IPS-20b (cell line): Measurements from ENCODE around the gene TUBGCP6.

Source experiments
- H3K27ac ChIP-seq: one replicate; pipeline ENCODE4 v1.5.1; 2013; ENCODE audit warnings: low read length
- H3K27me3 ChIP-seq: 2 replicates; pipeline ENCODE4 v1.6.1; 2013; ENCODE audit warnings: mild to moderate bottlenecking, low read length, inconsistent platforms; ENCODE audit not compliant: insufficient read depth
- H3K36me3 ChIP-seq: 2 replicates; pipeline ENCODE4 v1.6.1; 2013; ENCODE audit warnings: low read depth, mild to moderate bottlenecking, inconsistent platforms, low read length, moderate library complexity; ENCODE audit not compliant: insufficient read depth
- H3K4me1 ChIP-seq: 2 replicates; pipeline ENCODE4 v1.6.1; 2013; ENCODE audit warnings: mild to moderate bottlenecking, control low read depth, inconsistent platforms, low read length, moderate library complexity; ENCODE audit not compliant: insufficient read depth
- H3K4me3 ChIP-seq: 2 replicates; pipeline ENCODE4 v1.5.1; 2013; ENCODE audit warnings: mild to moderate bottlenecking, low read length, inconsistent platforms
- H3K9ac ChIP-seq: 2 replicates; pipeline ENCODE4 v1.6.1; 2013; ENCODE audit warnings: low read depth, mild to moderate bottlenecking, inconsistent platforms, low read length, moderate library complexity
- H3K9me3 ChIP-seq: 2 replicates; pipeline ENCODE4 v1.6.1; 2013; ENCODE audit warnings: mild to moderate bottlenecking, low read depth, low read length, inconsistent platforms; ENCODE audit not compliant: insufficient read depth

Gene TUBGCP6

DNA sequence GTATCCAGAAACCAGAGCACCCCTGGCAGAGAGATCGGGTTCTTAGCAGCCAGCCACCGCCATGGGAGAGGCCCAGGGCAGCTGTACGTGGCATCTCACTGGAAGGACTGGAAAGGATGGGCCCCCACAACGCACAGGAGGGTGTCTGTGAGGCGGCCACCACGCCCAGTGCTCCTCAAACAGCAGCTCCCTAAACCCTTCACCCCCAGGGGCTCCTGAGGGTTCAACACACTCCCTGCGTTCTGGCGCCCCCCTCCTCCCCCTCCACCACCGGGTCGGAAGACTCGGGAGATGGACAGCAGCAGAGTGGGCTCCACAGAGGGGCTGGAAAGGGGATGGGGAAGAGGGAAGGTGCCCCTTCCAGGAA is 15.6 kb upstream of the TUBGCP6 start:
- Histone ChIP-seq H3K27ac (no peak overlapping the region), H3K4me1 (peaks cover 3% of the 10 kb centered on the region; the same call in 1 of the 2 replicates), H3K27me3 (peaks cover 34% of the 10 kb centered on the region), H3K9me3 (no peaks in the 10 kb centered on the region), H3K4me3 (peak overlapping the region; percentile 60), H3K9ac (no peak overlapping the region), H3K36me3 (no peaks in the 10 kb centered on the region)

DNA sequence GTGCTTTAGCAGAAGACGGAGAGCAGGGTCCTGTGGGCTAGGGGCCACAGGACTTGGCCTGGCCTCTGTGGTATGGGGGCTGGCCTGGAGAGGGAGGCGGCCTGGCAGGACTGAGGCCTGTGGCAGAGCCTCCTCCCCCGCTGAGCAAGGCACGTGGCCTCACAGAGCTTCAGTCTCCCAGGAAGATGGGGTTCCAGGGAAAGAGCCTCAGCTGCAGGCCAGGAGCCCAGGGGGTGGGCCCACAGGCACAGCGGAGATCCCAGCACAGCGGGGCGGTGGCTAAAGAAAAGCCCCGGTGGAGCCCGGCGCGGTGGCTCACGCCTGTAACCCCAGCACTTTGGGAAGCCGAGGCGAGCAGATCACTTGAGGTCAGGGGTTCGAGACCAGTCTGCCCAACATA is 14.5 kb upstream of the TUBGCP6 start:
- no peaks in the 10 kb centered on the region for H3K9me3 ChIP-seq
- H3K36me3 ChIP-seq: no peaks in the 10 kb centered on the region
- H3K4me3 ChIP-seq: no peak overlapping the region
- H3K4me1 ChIP-seq: peaks cover 3% of the 10 kb centered on the region; the same call in 1 of the 2 replicates
- no peak overlapping the region for H3K27ac ChIP-seq
- H3K27me3 ChIP-seq: peaks cover 29% of the 10 kb centered on the region
- H3K9ac ChIP-seq: no peak overlapping the region

DNA sequence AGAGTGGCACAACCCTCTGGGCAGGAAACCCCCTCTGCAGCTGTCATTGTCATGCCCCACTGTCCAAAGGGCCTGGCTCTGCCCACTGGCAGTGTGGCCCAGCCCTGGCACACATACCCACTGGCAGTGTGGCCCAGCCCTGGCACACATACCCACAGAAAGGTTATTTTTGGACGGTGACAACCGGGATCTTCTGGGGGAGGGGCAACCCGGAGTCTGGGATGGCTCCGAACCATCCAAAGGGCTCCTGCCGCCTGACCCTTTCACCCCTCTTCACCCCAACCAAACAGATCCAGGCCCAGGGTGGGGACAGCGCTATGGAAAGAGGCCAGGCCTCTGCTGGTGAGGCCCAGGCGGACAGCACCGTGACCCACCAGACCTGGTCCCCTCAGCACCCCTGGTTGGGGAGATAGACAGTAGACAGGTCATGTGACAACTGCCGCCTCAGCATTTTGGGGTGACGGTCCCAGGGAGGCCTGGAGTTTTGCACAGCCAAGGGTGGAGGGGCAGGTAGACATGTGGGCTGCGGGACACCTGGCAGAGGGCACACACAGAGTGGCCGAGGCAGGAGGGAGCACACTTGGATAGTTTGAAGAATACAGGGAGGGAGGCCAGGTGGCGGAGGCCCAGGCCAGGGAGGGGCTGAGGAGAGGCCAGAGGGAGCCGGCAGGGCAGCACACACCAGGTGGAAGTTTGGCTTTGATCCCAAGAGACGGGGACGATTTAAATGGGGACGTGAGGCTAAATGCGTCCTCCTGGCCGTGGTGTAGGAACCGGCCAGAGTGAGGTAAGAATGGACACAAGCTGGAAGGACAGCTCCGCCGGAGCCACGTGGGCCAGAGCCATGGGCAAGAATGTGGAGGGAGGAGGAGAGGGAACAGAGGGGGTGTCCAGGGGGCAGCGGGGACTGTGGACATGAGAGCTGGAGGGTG is 13.8 kb upstream of the TUBGCP6 start:
- Histone ChIP-seq H3K9ac (no peak overlapping the region), H3K27ac (no peak overlapping the region)

GRCh38 chr22:50257451-50258360 is 12.9 kb upstream of the TUBGCP6 start:
- Histone ChIP-seq H3K27ac (no peak overlapping the region), H3K9me3 (no peaks in the 10 kb centered on the region), H3K36me3 (no peaks in the 10 kb centered on the region), H3K4me1 (peaks cover 3% of the 10 kb centered on the region; the same call in 1 of the 2 replicates), H3K4me3 (no peak overlapping the region), H3K9ac (no peak overlapping the region), H3K27me3 (peaks cover 21% of the 10 kb centered on the region)

More for the DNA sequence above, 13.8 kb upstream of the TUBGCP6 start:
- H3K9me3 ChIP-seq: no peaks in the 10 kb centered on the region
- H3K4me3 ChIP-seq: no peak overlapping the region
- H3K36me3 ChIP-seq: no peaks in the 10 kb centered on the region
- peaks cover 29% of the 10 kb centered on the region for H3K27me3 ChIP-seq
- peaks cover 3% of the 10 kb centered on the region; the same call in 1 of the 2 replicates for H3K4me1 ChIP-seq

GRCh38 chr22:50257041-50257440 is 12.2 kb upstream of the TUBGCP6 start:
- no peaks in the 10 kb centered on the region for H3K36me3 ChIP-seq

DNA sequence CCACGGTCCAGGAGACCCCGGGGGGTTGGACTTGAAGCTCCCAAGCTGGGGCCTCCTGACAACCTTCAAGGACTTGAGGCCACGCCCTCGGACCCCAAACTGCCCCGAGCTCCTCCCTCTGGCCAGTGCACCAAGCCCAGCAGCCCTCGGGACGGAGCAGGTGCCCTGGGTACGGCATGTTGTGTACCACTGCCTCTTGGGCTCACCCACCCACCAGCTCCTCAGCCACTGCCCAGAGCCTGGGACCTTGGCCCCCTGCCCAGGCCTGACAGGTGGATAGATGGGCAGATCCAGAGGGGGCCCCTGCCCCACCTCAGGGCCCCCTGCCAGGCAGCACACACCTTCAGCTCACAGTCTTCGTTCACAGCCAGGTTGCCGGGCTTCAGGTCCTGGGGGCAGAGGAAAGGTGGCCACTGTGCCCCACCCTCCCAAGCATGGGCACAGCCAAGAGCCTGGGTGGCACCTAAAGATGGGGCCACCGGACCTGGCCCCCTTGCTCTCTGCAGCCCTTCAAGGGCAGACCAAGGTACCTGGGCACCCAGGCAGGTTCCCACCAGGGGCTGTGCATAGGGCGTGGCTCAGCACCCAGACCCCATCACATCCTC is 11.5 kb upstream of the TUBGCP6 start:
- H3K27ac ChIP-seq: no peak overlapping the region
- peaks cover 11% of the 10 kb centered on the region for H3K27me3 ChIP-seq
- H3K36me3 ChIP-seq: no peaks in the 10 kb centered on the region
- H3K4me1 ChIP-seq: no peaks in the 10 kb centered on the region; the same call in 1 of the 2 replicates
- H3K9ac ChIP-seq: no peak overlapping the region
- H3K9me3 ChIP-seq: no peaks in the 10 kb centered on the region
- H3K4me3 ChIP-seq: no peak overlapping the region

More at GRCh38 chr22:50257041-50257440, 12.2 kb upstream of the TUBGCP6 start:
- Histone ChIP-seq H3K27ac (no peak overlapping the region), H3K9me3 (no peaks in the 10 kb centered on the region), H3K9ac (no peak overlapping the region), H3K4me1 (peaks cover 1% of the 10 kb centered on the region), H3K27me3 (peaks cover 15% of the 10 kb centered on the region), H3K4me3 (no peak overlapping the region)

- H3K36me3 ChIP-seq: no peaks in the 10 kb centered on the region
- H3K9ac ChIP-seq: no peak overlapping the region
- H3K27me3 ChIP-seq: peaks cover 7% of the 10 kb centered on the region
- no peaks in the 10 kb centered on the region; the same call in 1 of the 2 replicates for H3K4me1 ChIP-seq
- H3K27ac ChIP-seq: no peak overlapping the region
- H3K4me3 ChIP-seq: no peak overlapping the region
- H3K9me3 ChIP-seq: no peaks in the 10 kb centered on the region
Observed at GRCh38 chr22:50255607-50256006, 10.8 kb upstream of the TUBGCP6 start.

GRCh38 chr22:50255099-50255498 is 10.3 kb upstream of the TUBGCP6 start:
- H3K4me1 ChIP-seq: no peaks in the 10 kb centered on the region; the same call in 1 of the 2 replicates
- H3K27me3 ChIP-seq: peaks cover 2% of the 10 kb centered on the region
- no peak overlapping the region for H3K27ac ChIP-seq
- no peaks in the 10 kb centered on the region for H3K9me3 ChIP-seq
- H3K9ac ChIP-seq: no peak overlapping the region
- H3K4me3 ChIP-seq: no peak overlapping the region
- H3K36me3 ChIP-seq: no peaks in the 10 kb centered on the region

- Histone ChIP-seq H3K9ac (no peak overlapping the region), H3K36me3 (no peaks in the 10 kb centered on the region), H3K27ac (no peak overlapping the region)
Observed at GRCh38 chr22:50253941-50254340, 9.1 kb upstream of the TUBGCP6 start.

DNA sequence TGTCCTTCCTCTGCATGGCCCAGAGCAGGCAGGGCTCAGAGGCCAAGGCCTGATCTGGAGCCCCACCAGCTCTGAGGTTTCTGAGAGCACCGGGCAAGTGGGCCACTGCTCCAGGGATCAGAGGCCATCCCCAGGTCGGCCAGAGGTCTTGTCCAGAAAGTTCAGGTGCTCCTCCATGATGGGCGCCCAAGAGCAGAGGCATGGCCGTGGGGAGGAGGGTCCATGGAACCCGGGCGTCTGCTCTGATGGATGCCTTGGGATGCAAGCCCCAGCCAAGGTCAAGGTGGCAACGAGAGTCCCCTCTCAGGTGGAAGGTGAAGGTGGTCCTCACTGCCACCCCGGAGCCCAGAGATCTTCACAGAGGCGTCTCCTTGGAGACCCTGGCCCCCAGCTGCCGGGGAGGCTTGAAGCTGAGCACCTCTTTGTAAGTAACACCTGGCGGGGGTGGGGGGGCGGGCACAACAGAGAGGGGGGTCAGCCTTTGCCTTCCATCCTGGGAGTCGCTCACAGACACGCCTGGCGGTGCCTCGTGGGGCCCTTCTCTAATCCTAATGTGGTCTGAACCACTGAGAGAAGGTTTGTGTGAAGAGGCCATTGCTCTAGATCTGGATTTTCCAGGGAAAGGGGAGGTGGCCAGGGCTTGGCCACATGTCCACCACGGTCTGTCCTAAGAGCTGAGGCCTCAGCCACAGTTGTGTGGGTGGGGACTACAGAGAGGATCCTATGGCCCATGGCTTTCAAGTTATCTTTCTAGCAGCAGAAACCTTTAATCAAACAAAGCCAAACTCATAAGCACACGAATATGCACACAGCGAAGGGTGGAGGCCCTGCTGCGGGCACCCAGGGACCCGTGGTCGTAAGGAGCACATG is 8.5 kb upstream of the TUBGCP6 start:
- Histone ChIP-seq H3K9ac (no peak overlapping the region), H3K36me3 (no peaks in the 10 kb centered on the region), H3K27me3 (no peaks in the 10 kb centered on the region), H3K9me3 (no peaks in the 10 kb centered on the region), H3K4me1 (no peaks in the 10 kb centered on the region; the same call in 1 of the 2 replicates), H3K4me3 (no peak overlapping the region), H3K27ac (no peak overlapping the region)

More at GRCh38 chr22:50253941-50254340, 9.1 kb upstream of the TUBGCP6 start:
- H3K4me1 ChIP-seq: no peaks in the 10 kb centered on the region; the same call in 1 of the 2 replicates
- H3K4me3 ChIP-seq: no peak overlapping the region
- H3K27me3 ChIP-seq: no peaks in the 10 kb centered on the region
- H3K9me3 ChIP-seq: no peaks in the 10 kb centered on the region
